Measurements from ENCODE around the gene SLC25A47.

- TF ChIP-seq CTCF (IDR thresholded peaks at IDR 0.05), result no peak
- no peak for TF ChIP-seq POLR2AphosphoS5 (IDR thresholded peaks at IDR 0.05)
- no peak for TF ChIP-seq POLR2A (IDR thresholded peaks at IDR 0.05)
These were observed 14.0 kb upstream of the SLC25A47 start for GRCh38 chr14:100309028-100309737.

Measured in breast epithelium (tissue), 3 donors.